ENCODE data around the gene LUZP2. TPM values are rescaled to one million over a fixed set of nuclear protein-coding genes. Genes with fewer than 3 reads are reported as not detected.

LUZP2 gene
- total and polyA plus RNA-seq, 9 of the 15 experiments (the other 6 are each of a cell fraction or from before 2014, with no cell fraction given): not detected

- TF ChIP-seq, protein P1, sequence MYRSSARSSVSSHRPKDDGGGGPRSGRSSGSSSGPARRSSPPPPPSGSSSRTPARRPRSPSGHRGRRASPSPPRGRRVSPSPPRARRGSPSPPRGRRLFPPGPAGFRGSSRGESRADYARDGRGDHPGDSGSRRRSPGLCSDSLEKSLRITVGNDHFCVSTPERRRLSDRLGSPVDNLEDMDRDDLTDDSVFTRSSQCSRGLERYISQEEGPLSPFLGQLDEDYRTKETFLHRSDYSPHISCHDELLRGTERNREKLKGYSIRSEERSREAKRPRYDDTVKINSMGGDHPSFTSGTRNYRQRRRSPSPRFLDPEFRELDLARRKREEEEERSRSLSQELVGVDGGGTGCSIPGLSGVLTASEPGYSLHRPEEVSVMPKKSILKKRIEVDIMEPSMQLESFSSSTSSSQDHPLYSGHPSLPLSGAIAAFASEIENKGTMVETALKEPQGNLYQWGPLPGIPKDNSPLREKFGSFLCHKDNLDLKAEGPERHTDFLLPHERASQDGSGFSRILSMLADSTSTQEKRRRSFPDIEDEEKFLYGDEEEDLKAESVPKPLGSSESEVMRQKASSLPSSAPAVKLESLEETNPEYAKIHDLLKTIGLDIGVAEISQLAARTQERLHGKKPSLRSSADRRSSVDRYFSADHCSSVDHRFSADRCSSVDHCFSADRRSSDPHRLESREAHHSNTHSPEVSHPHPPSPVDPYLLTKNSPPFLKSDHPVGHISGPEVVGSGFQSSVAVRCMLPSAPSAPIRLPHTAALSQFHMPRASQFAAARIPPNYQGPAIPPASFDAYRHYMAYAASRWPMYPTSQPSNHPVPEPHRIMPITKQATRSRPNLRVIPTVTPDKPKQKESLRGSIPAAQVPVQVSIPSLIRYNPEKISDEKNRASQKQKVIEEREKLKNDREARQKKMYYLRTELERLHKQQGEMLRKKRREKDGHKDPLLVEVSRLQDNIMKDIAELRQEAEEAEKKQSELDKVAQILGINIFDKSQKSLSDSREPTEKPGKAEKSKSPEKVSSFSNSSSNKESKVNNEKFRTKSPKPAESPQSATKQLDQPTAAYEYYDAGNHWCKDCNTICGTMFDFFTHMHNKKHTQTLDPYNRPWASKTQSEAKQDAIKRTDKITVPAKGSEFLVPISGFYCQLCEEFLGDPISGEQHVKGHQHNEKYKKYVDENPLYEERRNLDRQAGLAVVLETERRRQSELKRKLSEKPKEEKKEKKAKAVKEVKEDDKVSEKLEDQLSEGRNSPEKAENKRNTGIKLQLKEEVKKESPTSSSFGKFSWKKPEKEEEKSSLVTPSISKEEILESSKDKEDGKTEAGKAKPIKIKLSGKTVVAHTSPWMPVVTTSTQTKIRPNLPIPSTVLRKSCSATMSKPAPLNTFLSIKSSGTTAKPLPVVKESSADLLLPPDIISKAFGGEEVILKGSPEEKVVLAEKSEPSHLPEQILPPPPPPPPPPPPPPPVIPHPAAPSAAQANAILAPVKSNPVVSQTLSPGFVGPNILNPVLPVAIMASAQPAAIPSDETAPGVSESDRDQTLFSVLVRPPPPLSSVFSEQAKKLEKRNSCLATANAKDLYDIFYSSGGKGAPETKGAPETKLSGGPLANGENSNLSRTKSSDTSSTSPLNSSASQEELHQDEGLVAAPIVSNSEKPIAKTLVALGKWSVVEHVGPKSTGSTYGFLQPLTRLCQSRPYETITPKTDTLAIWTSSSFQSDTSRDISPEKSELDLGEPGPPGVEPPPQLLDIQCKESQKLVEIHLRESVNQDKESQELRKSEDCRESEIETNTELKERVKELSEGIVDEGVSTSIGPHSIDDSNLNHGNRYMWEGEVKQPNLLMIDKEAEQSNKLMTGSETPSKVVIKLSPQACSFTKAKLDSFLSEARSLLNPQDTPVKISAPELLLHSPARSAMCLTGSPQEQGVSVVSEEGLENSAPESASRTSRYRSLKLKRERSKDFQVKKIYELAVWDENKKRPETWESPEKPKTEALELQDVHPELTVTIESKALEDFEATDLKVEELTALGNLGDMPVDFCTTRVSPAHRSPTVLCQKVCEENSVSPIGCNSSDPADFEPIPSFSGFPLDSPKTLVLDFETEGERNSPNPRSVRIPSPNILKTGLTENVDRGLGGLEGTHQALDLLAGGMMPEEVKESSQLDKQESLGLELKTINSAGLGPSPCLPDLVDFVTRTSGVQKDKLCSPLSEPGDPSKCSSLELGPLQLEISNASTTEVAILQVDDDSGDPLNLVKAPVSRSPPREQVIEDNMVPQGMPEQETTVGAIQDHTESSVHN (IDR thresholded peaks at IDR 0.05; ENCODE audit: borderline replicate concordance in 1 of 2, low read depth in 1 of 2): no peak
- TF ChIP-seq GABPA (tag; conservative IDR thresholded peaks at IDR 0.05; ENCODE audit: low read depth) (no peak), ZFX (CRISPR knock-in tag; IDR thresholded peaks at IDR 0.05) (no peak)
Measured at GRCh38 chr11:24925091-24925490, 428.2 kb downstream of the LUZP2 start (continued).
